Epithelial cell of proximal tubule (primary cell): ENCODE data around the gene SERPINB10. TPM values are rescaled to one million over a fixed set of nuclear protein-coding genes. Genes with fewer than 3 reads are reported as not detected.
A peak's percentile ranks its signal among the peaks of the same experiment; 100 is the strongest.

Source experiments
- DNase-seq: peaks from one replicate; pipeline ENCODE4 v3.0.0-alpha.2; 2011; ENCODE audit warnings: low read depth
- H3K4me3 ChIP-seq: 2 replicates; pipeline ENCODE4 v1.5.1; 2011; ENCODE audit warnings: low read depth, mild to moderate bottlenecking, low read length
- total RNA-seq: library from RNA; depleted of rRNA; stranded (reverse); fragments of >200 nt; gene quantifications from 2 replicates; pipeline ENCODE4 v1.2.3, GENCODE V29; 2015
- TF ChIP-seq, protein P1 (sequence below): conservative IDR thresholded peaks from 2 replicates; pipeline ENCODE4 v1.5.1; 2012; ENCODE audit warnings: low read depth, mild to moderate bottlenecking, low read length

SERPINB10 gene
- total RNA-seq, 1 donor from 2014 or later: 0.98 TPM

DNA sequence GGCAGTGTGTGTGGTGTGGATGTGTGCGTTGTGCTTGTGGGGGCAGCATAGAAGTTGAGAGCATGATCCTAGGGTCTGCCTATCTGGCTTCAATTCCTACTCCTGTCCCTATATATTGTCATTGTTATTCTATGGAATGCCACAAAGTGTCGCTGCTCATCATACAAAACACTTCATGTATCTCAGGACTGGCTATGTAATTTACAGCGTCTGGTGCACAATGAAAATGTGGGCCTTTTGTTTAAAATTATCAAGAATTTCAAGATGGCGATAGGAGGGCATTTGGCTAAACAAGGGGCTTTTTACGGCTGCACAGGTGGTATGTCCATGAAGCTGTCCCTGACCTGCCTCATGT is 16.8 kb upstream of the SERPINB10 start:
- TF ChIP-seq, protein P1, sequence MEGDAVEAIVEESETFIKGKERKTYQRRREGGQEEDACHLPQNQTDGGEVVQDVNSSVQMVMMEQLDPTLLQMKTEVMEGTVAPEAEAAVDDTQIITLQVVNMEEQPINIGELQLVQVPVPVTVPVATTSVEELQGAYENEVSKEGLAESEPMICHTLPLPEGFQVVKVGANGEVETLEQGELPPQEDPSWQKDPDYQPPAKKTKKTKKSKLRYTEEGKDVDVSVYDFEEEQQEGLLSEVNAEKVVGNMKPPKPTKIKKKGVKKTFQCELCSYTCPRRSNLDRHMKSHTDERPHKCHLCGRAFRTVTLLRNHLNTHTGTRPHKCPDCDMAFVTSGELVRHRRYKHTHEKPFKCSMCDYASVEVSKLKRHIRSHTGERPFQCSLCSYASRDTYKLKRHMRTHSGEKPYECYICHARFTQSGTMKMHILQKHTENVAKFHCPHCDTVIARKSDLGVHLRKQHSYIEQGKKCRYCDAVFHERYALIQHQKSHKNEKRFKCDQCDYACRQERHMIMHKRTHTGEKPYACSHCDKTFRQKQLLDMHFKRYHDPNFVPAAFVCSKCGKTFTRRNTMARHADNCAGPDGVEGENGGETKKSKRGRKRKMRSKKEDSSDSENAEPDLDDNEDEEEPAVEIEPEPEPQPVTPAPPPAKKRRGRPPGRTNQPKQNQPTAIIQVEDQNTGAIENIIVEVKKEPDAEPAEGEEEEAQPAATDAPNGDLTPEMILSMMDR: peak; percentile 8
- no peak for DNase-seq
- no peak overlapping the region for H3K4me3 ChIP-seq

DNA sequence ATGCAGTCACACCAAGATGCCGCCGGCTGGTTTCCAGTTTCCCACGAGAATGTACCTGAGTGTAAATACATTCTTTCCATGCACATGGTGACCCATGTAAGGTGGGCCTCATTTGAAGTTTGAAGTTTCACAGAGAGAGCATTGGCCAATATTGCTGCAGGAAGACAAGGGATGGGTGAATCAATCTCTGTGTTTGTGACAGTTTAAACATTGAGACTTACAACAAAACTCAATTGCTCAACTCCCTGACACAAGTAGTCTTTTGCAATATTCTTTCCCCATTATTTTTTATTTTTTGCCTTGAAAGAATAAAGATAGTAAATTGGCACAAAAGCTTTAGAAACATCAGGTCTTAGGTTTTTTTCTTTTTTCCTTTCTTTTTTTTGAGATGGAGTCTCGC is 15.2 kb upstream of the SERPINB10 start:
- TF ChIP-seq, protein P1: no peak
- no peak for DNase-seq
- H3K4me3 ChIP-seq: no peak overlapping the region

DNA sequence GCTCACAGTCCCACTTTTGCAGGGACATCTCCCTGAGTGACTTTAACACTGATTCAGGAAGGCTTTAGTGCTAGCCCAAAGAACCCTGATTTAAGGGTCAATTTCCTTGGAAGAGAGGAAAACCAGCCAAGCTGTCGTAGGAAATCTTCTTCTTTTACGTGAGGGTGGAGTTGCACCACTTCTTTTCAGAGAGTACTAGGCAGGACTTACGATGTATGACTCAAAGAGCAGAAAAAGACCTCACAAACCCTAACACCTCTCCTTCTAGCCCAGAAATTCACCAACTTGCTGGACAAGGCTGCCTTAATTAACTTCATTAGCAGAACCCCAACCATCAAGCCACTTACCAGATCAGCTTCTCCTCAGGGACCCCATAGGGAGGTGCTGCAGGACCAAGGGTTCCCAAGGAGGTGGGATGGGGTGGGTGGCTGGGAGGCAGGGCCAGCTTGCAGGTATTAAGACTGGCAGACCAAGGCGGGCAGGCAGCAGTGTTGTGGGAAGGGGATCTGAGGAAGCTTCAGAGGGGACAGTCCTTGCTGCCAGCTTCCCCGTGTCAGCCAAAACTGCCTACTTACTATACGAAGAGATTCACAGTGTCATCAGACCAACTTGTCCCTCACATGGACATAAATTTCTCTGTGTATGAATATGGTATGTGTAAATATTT is 13.5 kb upstream of the SERPINB10 start:
- TF ChIP-seq, protein P1: no peak
- no peak overlapping the region for H3K4me3 ChIP-seq
- no peak for DNase-seq

DNA sequence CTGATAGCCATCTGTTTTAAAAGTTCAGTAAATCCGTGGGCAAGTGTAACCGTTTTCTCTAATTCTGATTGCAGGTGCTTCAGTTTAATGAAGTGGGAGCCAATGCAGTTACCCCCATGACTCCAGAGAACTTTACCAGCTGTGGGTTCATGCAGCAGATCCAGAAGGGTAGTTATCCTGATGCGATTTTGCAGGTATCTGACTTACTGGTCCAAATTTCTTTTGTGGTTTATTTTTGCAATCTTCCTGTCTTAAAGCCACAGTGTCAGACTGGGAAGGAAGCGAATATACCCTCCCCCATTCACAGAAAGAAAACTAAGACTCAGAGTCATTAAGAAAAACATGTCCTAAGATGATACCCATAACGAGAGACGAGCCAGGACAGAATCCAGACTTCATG is 12.6 kb upstream of the SERPINB10 start:
- DNase-seq: no peak
- H3K4me3 ChIP-seq: no peak overlapping the region
- TF ChIP-seq, protein P1: no peak

DNA sequence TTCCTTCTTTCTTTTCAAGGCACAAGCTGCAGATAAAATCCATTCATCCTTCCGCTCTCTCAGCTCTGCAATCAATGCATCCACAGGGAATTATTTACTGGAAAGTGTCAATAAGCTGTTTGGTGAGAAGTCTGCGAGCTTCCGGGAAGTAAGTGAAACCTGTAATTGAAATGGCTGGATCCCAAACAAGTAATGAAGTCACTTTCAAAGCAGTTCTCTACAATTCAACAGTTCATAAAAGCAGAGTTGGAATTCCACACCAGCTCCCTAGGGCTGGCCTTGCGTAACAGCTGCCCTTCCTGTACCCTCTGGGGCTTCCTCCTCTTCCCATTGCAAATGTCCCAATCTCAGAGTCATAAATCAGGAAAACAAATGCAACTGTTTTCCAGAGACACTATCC is 10.7 kb upstream of the SERPINB10 start:
- no peak overlapping the region for H3K4me3 ChIP-seq
- TF ChIP-seq, protein P1: no peak
- DNase-seq: no peak

DNA sequence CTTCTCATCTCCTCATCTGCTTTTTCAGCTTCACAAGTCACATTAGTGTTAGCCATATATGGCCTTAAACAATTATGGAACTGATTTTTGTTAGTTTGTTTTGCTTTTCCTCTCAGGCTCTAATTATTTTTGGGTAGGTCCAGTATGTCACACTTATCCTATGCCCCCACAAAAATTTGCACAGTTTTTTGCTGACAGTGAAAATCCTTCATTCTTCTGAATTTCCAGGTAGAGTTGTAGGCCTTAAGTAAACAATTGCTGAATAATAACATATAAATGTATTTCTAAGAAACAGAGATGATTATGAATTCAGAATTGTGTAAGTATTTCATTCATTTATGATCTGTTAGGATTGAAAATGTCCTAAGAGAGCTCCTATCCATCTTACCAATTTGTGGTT is 8.6 kb upstream of the SERPINB10 start:
- H3K4me3 ChIP-seq: no peak overlapping the region
- TF ChIP-seq, protein P1: no peak
- no peak for DNase-seq

DNA sequence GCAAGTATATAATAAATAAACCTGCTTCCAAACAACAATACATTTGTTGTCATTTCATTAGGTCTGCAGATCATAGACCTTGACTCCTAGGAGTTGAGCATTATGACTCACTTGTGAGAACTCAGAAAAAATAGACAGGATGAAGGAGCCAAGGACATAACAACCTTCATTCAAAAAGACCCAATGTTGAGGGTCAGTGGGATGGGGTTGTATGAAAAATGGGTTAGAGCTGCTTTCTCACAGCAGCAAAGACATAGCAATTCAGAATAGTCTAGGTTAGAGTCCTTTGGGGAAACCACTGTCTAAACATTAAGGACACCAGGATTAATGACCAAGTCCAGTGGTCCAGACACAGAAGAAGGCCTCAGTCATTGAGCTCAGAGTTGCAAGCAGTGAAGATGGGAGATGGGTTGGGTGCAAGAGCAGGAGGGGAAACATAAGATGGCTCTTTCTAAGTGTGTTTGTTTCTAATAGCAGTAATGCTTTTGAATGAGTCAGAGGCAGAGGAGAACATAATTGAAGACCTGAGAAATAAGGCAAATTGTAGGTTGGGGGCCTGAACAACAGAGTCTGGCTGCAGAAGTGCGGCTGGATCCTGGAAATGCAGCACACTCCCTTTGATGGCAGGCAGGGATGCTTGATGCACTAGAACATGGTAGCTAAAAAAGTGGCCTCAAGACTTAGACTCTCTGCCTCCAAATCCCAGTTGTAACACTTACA is 3.7 kb upstream of the SERPINB10 start:
- DNase-seq: no peak
- H3K4me3 ChIP-seq: no peak overlapping the region
- TF ChIP-seq, protein P1: no peak
